AG08396 (cell line): ENCODE results near the gene MAN1A1.
"Not testable (repeated sequence)": the region's sequence is repeated elsewhere in the genome, so short reads cannot be mapped to it uniquely, and the experiment has no call there.

ENCODE experiments used
- DNase-seq: peaks from one replicate; pipeline ENCODE4 v3.0.0; 2012; ENCODE audit warnings: low spot score, mixed read lengths

The MAN1A1 gene

DNA sequence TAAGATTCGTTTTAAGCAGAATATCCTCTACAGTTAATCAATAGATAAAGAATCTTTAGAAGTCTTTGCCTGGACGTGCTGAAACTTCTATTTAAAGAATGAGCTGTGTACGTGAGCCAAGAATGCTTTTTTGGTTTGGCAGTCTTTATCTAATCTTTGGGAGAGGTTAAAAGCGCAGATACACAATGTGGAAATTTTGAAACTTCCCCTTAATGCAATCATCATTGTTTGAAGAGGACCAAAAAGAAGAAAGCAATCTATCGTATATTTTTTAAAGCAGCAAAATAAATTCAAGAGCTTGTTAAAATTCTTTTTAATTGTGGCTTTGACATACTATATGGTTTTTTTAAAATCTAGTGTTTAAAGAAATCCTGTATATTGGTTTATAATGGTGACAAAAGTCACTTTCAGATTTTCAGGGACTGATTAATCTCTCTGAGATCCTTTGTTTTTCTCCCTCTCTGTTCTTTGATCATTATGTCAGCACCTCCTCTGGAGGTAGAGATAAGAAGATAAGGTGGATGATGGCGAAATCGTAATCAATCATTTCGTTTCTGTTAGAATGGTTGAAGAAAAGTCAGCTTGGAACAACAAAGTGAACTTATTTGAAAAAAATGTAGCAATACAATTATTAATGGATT, 179.0 kb downstream of the MAN1A1 start:
- DNase-seq, result no peak

DNA sequence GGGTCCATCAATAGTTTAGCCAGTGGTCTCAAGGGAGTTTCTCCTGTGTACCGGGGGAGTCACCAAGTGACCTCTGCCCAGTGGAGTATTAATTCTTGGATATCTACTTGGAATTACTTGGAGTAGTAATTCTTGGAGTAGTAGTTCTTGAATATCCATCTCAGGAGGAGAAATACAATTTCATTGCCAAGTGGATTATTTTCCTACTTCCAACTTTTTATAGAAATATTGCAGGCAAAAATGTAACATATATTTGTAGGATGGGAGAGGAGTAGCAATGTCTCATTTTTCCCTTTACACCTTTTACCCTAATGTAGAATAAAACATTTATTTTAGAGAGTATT, 179.5 kb downstream of the MAN1A1 start:
- no peak for DNase-seq

DNA sequence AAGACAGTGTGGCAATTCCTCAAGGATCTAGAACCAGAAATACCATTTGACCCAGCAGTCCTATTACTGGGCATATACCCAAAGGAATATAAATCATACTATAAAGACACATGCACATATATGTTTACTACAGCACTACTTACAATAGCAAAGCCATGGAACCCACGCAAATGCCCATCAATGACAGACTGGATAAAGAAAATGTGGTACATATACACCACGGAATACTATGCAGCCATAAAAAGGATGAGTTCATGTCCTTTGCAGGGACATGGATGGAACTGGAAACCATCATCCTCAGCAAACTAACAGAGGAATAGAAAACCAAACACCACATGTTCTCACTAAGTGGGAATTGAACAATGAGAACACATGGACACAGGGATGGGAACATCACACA, 180.2 kb downstream of the MAN1A1 start:
- not testable (repeated sequence) for DNase-seq

DNA sequence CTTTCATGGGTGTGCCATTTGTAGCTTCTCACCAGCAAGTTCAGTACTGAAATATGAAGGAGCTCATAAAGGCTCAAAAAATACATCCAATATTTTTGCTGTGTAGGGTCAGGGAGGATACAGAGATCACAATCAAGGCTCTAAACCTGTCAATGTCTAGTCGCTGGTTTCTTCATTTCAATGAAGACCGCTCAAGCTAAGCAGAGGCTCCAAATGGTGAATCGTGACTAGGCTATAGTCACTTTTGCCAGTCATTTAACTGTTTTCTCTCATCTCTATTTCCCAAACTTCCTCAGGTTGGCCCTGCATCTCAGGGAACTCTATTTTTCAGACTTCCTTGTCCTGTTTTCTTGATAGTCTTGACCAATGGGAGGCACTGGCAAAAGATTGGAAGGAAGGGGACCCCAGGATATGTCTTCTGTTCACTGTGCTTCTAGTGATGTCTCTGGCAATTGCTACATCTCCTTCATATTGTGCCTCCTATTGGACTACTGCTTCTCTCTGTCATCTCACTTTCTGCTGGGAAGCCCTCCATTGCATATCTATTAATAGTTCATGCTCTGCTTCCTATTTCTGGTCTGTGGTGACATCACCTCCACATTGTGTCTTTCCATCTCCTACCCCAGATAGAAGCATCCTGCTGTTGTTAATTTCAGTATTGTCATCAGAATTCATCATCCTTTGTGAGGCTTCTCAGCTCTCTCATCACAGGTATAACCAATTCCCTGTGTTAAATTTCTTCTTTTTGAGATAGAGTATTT, 183.4 kb downstream of the MAN1A1 start:
- DNase-seq, result no peak

DNA sequence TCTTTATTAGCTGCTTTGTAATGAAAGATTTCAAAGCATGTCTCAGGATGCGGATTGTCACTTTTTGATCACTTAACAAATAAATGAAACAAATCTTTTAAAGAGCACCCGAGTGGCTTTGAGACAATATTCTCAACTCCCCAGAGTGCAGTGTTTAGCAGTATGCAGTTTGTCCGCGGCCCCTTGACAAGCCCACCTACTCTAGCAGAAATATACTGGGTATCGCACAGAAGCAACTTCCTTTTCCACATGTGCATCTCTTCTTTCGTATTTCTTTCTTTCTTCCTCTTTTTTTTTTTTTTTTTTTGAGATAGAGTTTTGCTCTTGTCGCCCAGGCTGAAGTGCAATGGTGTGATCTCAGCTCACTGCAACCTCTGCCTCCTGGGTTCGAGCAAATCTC, 186.6 kb downstream of the MAN1A1 start:
- DNase-seq, result no peak

DNA sequence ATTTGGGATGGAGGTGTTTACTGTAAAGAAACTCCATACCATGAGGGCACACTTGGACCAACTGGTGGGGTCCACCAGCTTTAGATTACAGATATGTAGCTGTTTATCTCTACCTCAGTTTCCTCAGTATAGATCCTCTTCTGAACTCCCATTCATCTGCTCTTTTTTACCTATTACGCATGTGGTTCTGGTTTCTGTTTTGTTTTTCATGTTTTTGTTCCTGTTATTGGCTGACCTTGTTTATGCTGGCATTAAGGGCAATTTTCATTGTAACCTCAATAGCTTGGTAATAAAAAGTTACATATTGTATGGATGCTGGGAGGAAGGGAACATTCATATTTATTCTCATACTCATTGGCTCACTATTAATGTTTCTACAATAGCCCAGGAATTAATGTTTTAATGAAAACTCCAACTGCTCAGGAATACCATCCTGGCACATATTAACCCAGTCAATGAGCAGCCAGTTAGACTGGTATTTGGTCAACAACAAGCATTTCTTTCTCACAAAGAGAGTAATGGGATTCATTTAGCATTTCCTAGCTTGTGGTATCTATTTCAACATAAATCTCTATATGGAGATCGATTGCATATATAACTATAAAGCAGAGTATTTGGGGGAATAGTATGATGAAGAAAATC, 187.3 kb downstream of the MAN1A1 start:
- no peak for DNase-seq

DNA sequence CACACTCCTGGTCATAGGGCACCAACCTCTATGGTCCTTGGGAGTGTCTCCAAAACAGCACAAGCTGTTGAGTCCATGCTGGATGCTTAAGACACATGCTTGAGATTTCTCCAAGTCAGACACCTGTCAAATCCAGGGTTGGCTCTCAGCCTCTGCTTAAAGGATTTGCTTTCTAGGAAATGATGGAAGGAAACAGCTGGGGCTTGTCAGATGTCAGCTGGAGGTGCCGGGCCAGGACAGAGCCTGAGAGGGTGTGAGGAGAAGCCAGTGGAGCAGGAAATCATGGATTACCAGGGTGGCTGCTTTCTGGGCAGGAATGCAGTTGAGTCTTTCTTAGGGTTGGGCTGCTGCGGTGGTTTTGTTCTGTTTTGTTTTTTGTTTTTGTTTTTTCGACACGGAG, 188.1 kb downstream of the MAN1A1 start:
- no peak for DNase-seq

DNA sequence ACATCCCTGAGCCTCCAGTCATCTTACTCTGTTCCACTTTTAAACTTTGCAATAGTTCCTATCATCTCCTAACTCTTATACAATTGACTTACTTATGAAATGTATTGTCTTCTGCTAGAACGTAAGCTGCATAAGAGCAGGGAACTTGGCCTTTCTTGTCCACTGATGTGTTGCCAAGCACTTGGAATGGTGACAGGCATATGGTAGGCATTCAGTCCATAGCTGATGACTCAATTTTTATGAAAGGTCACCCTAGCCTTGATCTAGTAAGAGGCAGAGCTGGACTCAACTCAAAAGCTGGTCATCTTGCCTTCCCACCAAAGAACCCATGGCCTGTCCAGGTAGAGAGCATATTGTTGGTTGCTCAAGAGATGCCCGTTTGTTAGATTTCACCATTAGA, 188.7 kb downstream of the MAN1A1 start:
- no peak for DNase-seq

DNA sequence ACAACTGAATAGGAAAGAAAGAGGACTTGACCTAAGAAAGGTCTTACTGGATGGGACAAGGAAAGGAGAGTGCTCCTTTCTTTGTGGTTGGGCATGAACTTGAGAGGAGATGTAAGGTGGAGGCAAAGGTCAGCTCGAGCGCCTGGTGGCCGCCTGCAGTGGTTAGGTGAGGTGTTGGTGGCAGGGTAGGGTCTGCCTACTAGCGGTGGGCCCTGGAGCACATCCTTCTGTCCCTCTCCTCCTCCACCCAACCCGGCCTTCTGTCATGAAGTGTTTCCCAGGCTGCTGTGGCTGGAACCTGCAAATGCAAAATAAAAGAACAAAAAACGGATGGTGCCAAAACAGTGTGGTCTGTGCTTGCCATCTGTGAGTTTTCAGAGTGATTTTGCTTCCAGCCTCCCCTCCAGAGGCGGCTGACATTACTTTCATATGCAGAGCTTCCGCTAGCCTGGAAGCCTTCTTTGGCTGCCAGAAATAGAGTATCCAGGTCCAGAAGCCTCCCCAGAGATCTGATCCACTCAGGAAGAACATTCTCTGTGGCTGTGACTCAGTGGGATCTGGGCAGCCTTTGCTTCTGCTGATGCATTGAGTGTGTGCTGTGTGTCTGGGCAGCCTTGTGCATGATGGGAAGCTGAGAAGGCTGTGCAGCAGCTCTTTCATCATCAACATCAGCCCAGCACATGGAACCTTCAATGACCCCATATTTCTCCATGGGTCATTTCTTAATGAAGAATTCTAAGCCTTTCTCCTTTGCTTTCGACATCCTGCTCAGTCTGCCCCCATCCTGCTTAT, 191.3 kb downstream of the MAN1A1 start:
- peak; percentile 20 for DNase-seq

DNA sequence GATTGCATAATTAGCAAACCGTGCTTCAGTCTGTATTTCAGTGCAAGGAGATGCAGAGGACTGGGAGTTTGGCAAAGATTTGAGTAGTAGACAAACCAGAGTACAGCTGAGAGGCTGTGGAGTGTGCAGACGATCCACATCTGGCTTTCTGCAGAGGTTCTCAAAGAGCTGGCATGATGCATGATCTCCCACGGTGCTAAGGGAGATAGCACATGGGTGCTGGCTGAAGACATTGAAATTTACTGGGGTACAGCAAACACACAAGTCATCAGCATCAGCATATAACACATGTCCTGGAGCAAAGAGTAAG, 192.1 kb downstream of the MAN1A1 start:
- no peak for DNase-seq

DNA sequence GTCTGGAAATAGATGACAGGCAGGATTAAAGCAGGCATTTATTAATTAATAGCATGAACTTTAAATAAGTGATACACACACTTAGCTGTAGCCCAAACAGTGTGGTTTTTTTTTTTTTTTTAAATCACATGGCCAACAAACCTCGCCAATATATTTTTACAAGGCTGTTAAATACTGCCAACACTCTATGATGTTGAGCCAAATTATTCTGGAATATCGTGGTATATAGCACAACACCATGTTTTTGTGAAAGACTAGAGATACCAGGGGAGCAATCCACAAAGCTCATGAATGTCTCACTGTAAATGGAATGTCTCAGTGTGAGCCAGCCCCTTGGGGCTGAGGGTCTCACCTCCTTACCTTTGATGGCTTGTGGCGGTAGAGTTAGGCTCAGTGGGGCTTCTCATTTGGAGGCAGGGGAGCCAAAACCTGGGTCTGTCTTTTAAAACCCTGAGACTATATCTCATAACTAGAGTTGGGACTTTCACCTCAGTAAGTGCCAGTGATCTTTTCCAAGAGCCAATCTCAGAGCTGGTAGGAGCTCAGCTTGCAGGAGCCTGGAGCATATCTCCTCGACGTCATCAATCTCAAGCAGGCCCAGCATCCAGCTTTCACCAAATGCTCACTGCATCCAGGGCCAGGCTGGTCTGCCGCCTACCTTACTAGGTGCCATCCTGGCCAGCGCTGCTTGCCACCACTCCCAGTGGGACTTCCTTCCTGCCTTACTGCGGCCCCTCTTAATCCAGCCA, 192.6 kb downstream of the MAN1A1 start:
- no peak for DNase-seq

DNA sequence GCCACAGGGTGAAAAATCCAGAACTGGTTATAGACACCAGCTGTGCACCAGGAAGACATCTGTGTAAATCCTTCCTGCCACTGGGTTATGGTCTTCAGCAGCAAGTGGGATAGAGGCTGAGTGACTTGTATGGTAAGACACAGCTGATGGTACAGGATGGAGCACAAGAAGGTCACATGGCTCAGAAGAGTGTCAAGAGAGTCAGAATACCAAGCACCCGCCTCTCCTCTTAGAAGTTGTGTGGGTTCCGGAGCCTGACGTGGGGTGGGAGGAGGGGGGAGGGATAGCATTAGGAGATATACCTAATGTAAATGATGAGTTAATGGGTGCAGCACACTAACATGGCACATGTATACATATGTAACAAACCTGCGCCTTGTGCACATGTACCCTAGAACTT, 193.5 kb downstream of the MAN1A1 start:
- DNase-seq, result not testable (repeated sequence)

DNA sequence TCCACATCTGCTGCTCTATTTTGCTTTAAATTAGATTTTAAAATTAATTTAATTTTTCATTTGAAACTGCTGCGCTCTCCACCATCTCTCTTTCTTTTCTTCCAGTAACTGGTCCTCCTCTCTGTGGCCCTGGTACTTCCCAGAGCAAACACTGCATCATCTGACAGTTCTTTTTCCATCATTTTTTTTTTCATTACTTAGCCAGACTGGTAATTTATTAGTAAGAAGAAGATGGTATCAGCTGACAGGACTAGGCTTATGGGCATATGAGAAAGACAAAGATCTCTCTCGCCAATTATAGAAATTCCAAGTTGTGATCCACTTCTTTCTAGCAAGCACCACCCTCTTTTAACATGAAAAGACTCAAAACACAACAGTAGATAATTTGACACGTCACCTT, 197.4 kb downstream of the MAN1A1 start:
- no peak for DNase-seq

DNA sequence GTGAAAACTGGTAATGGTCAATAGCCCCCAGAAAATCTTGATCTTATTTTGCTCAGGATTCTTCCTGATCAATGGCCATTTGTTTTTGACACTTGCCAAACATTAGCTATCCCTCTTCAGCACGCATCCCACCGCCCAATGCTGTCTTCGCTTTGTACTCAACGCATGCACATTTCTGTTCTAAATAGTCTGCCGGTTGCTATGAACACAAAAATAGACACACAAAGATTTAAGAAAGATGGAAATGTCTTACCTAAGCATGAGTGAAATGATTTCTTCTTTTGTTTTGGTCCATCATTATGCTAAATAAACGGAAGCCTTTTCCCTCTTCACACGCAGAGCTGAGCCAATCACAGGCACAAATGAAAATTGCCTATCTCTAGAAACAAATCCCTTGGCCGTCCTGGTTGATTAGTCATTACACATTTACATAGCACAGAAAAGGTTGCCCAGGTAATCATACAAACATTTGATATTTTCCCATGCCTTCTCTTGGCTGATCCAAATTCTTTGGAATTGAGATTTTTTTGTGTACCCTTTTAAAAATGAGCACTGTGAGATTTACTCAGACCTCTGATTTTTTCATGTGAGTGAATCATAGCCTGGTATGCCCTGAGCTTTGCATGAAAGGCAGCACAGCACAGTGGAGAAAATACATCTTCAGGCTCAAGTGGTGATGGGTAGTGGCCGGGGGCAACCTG, 200.6 kb downstream of the MAN1A1 start:
- DNase-seq, result no peak

DNA sequence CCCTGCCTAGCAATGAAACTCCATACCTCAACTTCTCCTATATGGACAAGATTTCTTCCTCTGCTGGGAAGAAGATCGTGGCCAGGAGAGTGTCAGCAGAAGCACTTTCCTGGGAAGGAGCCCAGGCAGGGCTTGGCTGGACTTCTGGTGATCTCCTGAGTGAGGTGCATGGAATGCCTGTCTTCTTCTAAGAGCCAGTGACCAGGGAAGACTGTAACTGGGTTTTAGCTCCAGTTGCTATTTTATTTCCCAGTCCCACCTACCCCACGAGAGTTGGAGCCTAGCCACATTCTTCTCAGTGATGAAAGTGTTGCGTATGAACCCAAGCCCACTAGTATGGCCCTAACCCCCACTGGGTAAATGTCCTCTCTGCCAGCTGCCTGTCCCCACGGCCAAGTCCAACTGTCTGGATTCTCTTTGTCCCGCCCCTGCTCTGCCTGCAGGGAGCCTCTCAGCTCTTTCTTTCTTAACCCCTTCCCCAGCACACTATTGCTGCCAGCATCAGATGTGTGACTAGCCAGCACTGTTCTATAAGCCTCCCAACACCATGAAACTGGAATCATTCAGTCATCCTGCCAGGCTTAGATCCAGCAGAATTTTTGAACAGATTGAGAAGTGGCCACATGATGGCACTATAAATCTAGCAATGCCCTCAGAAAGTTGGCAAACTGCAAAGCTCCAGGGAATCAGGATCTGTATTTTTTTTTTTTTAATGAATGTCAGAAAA, 201.3 kb downstream of the MAN1A1 start:
- DNase-seq, result peak; percentile 64

DNA sequence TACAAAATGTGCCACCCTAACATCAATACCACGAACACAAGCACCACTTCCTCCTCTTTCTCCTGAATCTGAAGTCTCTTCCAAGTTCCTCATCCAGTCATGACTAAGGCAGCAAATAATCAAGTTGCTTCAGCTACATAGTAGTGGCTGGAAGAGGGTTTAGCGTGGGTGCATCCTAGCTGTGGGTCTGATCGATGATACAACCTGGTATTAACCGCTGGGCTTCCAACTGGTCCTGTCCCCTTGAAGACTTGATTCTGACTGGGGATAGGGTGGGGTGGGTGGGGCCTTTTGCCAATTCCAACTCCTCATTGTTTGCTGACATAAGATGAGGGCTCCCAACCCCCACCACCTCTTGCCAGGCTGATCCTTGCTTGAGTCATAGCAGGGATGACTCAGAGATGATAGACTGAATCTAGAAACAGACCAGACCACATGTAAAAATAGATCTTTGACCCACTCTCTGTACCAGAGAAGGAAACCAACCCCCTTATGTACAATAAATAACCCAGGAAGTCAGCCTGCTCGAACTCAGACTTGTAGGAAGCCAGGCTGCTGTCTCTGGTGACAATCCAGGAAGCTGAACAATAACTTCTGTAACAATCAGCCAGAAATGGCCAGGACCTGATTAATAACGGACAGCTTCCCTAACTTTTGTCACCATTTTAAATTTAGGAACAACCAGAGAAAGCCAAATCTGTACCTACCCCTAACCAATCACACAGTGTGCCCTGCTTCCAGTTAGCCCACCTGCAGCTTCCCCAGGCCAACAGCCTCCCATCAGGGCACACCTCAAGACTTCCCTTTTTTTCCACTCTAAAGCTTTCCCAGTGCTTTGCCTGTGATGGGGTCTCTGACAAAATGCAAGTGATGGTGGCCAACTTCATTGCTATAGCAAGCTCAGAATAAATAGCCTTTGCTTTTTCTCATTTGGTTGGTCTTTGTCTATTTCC, 202.2 kb downstream of the MAN1A1 start:
- DNase-seq, result peak; percentile 85

DNA sequence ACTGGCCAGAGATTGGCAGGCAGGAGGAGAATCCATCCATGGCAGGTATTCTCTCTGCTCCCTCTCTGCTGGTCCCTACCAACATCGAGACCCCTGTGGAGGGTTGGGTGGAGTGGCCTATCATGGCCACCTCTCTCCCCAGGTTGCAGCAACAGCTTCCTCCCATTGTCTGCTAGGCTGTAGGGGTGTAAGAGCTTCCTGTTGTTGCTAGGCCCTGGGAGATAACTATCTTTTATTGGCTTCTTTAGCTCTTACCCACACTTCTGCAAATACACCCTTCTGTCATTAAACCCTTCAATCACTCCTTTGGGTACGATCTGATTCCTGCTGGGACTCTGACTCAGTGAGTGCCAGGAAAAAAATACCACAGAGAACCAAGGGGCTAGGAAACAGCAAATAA, 204.4 kb downstream of the MAN1A1 start:
- no peak for DNase-seq

DNA sequence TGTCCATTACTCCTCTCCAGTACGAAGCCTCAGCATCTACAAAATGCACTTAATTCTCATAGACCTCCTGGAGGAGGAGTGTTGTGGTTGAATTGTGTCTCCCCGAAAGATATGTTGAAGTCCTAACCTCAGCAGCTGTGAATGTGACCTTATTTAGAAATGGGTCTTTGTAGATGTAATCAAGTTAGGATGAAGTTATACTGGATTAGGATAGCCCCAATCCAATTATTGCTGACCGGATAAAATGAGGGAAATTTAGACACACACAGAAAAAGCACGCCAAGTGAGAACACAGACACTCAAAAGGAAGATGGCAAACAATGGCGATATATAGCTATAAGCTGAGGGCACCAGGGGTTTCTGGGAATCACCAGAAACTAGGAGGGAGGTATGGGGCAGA, 206.9 kb downstream of the MAN1A1 start:
- no peak for DNase-seq

DNA sequence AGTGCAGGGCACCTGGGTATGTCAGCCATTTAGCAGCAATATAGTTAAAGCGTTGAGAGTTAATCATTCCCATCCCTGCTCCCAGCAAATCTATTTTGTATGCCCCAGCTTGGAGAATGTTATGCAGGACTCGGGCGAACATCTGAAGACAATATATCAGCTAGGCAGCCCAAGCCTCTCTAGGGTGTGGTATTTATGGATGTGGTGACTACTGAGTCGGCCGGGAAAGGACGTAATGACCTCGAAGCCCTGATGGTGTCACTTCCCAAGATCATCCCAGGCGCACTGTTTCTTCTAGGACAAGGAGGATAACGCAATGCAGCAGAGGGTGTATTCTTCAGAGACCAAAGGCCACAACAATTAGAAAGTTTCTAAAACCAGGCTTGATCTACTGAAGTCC, 207.5 kb downstream of the MAN1A1 start:
- no peak for DNase-seq
